GM12865 (cell line): ENCODE measurements around the gene GPR108.
A peak's percentile ranks its signal among the peaks of the same experiment; 100 is the strongest.
"Not testable (repeated sequence)": the region's sequence is repeated elsewhere in the genome, so short reads cannot be mapped to it uniquely, and the experiment has no call there.

ENCODE experiments used
- DNase-seq: peaks from one replicate; pipeline ENCODE4 v3.0.0; 2010; ENCODE audit warnings: low read depth
- H3K4me3 ChIP-seq: 2 replicates; pipeline ENCODE4 v1.5.1; 2011; ENCODE audit warnings: mild to moderate bottlenecking, low read depth, low read length, control low read depth
- TF ChIP-seq, protein P1 (sequence below): IDR thresholded peaks from 2 replicates; pipeline ENCODE4 v1.5.1; 2011; ENCODE audit warnings: low read length, control low read depth, low read depth, inconsistent platforms; ENCODE audit not compliant: insufficient read depth; ENCODE audit errors: missing control alignments

The GPR108 gene

DNA sequence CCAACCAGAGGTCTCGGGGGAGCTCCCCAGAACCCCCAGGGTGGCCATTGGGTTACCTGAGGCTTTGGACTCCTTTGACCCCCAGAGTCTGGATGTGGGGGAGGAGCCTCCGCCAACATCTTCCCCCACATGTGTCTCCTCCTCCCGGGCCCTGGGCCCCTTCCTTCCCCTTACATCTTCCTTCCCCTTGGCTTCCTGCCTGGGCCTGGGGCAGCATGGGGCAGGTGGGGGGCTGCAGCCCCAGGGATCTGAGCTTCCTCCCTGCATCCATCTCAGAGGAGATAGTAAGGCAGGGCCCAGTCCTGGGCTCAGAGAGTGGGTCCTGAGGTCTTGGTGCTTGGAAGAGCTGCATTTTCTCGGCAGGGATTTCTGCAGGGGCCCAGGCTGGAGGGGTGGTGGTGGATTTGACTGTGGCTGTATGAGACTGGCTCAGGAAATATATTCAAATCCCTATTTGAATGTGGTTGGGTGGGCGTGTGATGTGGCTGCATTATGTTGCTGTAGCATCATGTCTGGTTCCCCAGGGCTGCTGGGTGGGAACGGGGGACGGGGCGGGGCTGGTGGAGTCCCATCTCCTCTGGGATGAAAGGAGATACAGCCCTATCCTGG is 36.0 kb upstream of the GPR108 start:
- TF ChIP-seq, protein P1, sequence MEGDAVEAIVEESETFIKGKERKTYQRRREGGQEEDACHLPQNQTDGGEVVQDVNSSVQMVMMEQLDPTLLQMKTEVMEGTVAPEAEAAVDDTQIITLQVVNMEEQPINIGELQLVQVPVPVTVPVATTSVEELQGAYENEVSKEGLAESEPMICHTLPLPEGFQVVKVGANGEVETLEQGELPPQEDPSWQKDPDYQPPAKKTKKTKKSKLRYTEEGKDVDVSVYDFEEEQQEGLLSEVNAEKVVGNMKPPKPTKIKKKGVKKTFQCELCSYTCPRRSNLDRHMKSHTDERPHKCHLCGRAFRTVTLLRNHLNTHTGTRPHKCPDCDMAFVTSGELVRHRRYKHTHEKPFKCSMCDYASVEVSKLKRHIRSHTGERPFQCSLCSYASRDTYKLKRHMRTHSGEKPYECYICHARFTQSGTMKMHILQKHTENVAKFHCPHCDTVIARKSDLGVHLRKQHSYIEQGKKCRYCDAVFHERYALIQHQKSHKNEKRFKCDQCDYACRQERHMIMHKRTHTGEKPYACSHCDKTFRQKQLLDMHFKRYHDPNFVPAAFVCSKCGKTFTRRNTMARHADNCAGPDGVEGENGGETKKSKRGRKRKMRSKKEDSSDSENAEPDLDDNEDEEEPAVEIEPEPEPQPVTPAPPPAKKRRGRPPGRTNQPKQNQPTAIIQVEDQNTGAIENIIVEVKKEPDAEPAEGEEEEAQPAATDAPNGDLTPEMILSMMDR, result no peak
- peak overlapping the region; percentile 83 for H3K4me3 ChIP-seq
- peak; percentile 86 for DNase-seq

GRCh38 chr19:6772866-6773322 is 35.5 kb upstream of the GPR108 start:
- TF ChIP-seq, protein P1, result no peak
- H3K4me3 ChIP-seq, result peak overlapping the region; percentile 83
- DNase-seq, result no peak

GRCh38 chr19:6772028-6772865 is 34.9 kb upstream of the GPR108 start, which contains the start of gene VAV1:
VAV1 (plus strand) TSS chr19:6772708; CDS start chr19:6772808, 100 bp downstream.
- DNase-seq, result peak; percentile 93
- H3K4me3 ChIP-seq, result peak within 1 kb of the TSS; percentile 83
- TF ChIP-seq, protein P1, result peak; percentile 60

- not testable (repeated sequence) for H3K4me3 ChIP-seq, DNase-seq
These were observed 34.3 kb upstream of the GPR108 start for GRCh38 chr19:6771648-6772027.

- TF ChIP-seq, protein P1, result peak; percentile 42
- no peak overlapping the region for H3K4me3 ChIP-seq
- peak; percentile 65 for DNase-seq
These were observed 31.7 kb upstream of the GPR108 start for GRCh38 chr19:6769006-6769619.

DNA sequence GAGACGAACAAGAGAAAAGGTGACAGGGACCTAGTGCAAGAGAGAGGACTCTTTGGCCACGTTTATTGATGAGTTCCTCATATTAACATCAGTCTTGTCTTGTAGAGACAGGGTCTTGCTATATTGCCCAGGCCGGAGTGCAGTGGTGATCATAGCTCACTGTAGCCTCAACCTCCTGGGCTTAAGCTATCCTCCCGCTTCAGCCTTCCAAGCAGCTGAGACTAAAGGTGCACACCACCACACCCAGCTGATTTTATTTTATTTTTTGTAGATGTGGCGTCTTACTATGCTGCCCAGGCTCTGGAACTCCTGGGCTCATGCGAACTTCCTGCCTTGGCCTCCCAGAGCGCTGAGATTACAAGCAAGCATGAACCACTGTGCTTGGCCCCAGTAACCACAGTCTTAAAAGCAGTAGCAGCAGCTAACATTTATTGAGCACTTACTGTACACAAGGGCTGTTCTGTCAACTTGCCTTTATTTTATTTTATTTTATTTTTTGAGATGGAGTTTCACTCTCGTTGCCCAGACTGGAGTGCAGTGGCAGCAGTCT is 30.9 kb upstream of the GPR108 start:
- TF ChIP-seq, protein P1, result no peak
- peak; percentile 30 for DNase-seq
- peak overlapping the region; percentile 76 for H3K4me3 ChIP-seq
